ENCODE measurements around the gene SZT2. TPM values are rescaled to one million over a fixed set of nuclear protein-coding genes. Genes with fewer than 3 reads are reported as not detected.

SZT2 gene
- 26.3 TPM for polyA plus RNA-seq
- long read RNA-seq, donor 1, partial matches to known transcripts = 16 of 43 reads
- long read RNA-seq, donor 1, other reads (novel, unspliced or antisense) = 26 of 43 reads
- long read RNA-seq, donor 2, partial matches to known transcripts = 6 of 6 reads
- long read RNA-seq, donor 2, other reads (novel, unspliced or antisense) = 0 of 6 reads
- long read RNA-seq, donor 3 = 0 reads
- long read RNA-seq, donor 4 = 0 reads
- long read RNA-seq, donor 5, partial matches to known transcripts = 5 of 47 reads
- long read RNA-seq, donor 5, other reads (novel, unspliced or antisense) = 41 of 47 reads
- long read RNA-seq, donor 6 = 0 reads
- long read RNA-seq, donor 7, partial matches to known transcripts = 0 of 3 reads
- long read RNA-seq, donor 7, other reads (novel, unspliced or antisense) = 0 of 3 reads
- long read RNA-seq, donor 8, partial matches to known transcripts = 52 of 98 reads
- long read RNA-seq, donor 8, other reads (novel, unspliced or antisense) = 46 of 98 reads
- long read RNA-seq, donor 9 = 0 reads
- long read RNA-seq, donor 10, partial matches to known transcripts = 32 of 145 reads
- long read RNA-seq, donor 10, other reads (novel, unspliced or antisense) = 113 of 145 reads
- long read RNA-seq, donor 11, partial matches to known transcripts = 8 of 8 reads
- long read RNA-seq, donor 11, other reads (novel, unspliced or antisense) = 0 of 8 reads

DNA sequence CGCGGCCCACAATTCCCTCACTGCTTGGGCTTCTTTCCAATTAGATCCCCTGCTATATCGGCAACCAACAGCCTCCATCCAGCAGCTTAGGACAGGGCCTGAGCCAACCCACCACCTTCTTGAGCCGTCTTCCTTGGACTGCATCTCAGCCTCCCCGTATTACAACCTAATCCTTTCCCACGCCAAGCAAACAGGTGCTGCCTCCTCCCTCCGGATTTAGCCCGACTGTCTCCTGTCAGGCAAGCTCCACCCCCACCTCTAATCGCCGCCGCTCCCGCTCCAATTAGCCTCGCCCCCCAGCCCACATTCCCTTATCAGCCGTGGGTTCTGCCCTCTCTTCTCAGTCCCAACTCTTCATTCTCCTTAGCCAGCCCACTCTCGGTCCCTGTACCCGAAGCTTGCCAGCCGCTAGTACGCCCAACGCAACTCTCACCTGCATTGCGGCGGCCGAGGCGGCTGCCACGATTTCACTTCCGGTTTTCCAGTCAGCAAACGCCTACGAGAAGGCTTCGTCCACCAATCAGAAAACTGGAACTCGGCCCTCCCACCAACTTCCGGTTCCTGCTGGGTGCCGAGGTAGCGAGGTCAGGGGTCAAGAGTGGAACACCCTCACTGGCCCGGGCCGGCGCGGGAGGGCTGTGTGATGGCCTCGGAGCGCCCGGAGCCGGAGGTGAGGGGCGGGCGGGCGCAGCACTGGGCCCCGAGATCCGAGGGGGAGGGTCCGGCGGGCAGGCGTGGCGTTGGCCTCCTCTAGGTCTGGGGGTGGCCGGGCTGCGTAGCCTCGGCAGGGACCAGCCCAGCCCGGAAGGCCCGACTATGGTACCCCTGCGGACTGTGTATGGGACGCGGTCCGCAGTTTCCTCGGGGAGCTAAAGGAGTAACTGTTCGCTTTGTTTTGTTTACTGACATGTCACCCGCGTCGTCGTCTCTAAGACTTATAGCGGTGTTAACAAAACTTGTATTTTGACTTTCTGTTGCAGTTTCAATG, at the start of gene SZT2, which contains the start of gene MED8:
Gene SZT2 (plus strand): TSS at position 574 of the 988 bp plus-strand sequence. CDS start 70 bp downstream, at position 644.
Gene MED8 (minus strand): TSS at position 475 of the 988 bp plus-strand sequence. CDS start 36 bp downstream, at position 439.
- Histone ChIP-seq H3K36me3 (ENCODE audit: control insufficient read depth, insufficient read depth, low read length) (peaks cover 33% of the 10 kb centered on the region), H3K27me3 (ENCODE audit: control insufficient read depth, insufficient read depth, low read length) (no peaks in the 10 kb centered on the region), H3K9me3 (ENCODE audit: control insufficient read depth, low read depth, low read length) (no peaks in the 10 kb centered on the region), H3K4me3 (ENCODE audit: low read length) (peak within 1 kb of the TSS; percentile 72), H3K4me1 (ENCODE audit: control insufficient read depth, insufficient read depth, low read length) (peaks cover 3% of the 10 kb centered on the region), H3K27ac (ENCODE audit: low read length) (peak within 1 kb of the TSS; percentile 52)
- peak; percentile 92 to 95 for DNase-seq
- WGBS (ENCODE audit: insufficient coverage, low lambda C conversion rate) = 0% methylated on average over 3 of the region's 65 CpGs

DNA sequence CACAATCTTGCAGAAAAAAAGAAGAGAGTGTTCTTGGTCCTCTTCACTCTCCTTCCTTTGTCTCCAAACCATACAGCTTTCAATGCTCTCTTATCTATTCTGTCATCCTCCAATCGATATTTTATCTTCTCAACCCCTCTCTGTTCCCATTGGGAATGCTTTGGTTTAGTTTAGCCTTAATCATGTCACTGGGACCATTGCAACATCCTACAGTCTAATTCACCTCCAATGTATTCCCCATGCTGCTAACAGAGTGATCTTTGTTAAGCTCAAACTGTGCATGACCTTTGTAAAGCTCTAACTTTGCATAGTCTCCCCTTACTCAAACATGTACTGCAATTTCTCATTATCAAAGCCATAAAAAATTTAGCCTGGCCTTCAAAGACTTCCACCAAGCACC, 49.1 kb upstream of the SZT2 start:
- Histone ChIP-seq H3K27ac (ENCODE audit: low read length) (no peak overlapping the region), H3K36me3 (ENCODE audit: control insufficient read depth, insufficient read depth, low read length) (no peaks in the 10 kb centered on the region), H3K27me3 (ENCODE audit: control insufficient read depth, insufficient read depth, low read length) (no peaks in the 10 kb centered on the region), H3K4me3 (ENCODE audit: low read length) (no peak overlapping the region), H3K4me1 (ENCODE audit: control insufficient read depth, insufficient read depth, low read length) (peaks cover 23% of the 10 kb centered on the region), H3K9me3 (ENCODE audit: control insufficient read depth, low read depth, low read length) (no peaks in the 10 kb centered on the region)
- no peak for DNase-seq
- WGBS (ENCODE audit: insufficient coverage, low lambda C conversion rate) = 0% methylated on average over 1 of the region's 1 CpG

DNA sequence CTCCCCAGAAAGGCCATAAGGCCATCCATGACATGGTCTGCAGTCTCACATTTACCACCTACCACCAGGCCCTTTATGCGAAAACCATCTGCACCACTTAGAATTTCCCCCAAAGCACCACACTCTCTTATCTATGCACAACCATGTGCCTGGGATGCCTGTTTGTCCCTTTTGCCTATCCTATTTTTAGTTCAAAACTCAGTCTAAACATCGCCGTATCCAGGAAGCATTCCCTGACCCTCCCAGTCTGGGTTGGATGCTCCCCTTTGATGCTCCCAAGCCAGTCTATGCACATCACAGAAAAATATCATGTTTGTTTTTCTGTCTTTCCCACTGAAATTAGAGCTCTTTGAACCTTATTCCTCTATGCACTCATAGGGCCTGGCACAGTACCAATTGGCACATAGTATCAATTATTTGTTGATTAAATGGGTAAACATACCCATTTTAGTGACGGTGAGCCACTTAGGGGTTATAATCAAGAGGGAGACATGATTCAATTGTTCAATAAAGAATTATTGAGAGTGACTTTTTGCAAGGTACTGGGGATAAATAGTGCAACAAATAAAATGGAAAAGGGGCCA, 45.3 kb upstream of the SZT2 start:
- H3K27me3 ChIP-seq (ENCODE audit: control insufficient read depth, insufficient read depth, low read length) = peaks cover 4% of the 10 kb centered on the region
- H3K9me3 ChIP-seq (ENCODE audit: control insufficient read depth, low read depth, low read length) = no peaks in the 10 kb centered on the region
- H3K27ac ChIP-seq (ENCODE audit: low read length) = peak overlapping the region; percentile 45
- DNase-seq = no peak
- no CpG with 5 or more reads among the region's 4 CpGs for WGBS (ENCODE audit: insufficient coverage, low lambda C conversion rate)
- no peaks in the 10 kb centered on the region for H3K36me3 ChIP-seq (ENCODE audit: control insufficient read depth, insufficient read depth, low read length)
- peaks cover 36% of the 10 kb centered on the region for H3K4me1 ChIP-seq (ENCODE audit: control insufficient read depth, insufficient read depth, low read length)
- H3K4me3 ChIP-seq (ENCODE audit: low read length) = no peak overlapping the region

DNA sequence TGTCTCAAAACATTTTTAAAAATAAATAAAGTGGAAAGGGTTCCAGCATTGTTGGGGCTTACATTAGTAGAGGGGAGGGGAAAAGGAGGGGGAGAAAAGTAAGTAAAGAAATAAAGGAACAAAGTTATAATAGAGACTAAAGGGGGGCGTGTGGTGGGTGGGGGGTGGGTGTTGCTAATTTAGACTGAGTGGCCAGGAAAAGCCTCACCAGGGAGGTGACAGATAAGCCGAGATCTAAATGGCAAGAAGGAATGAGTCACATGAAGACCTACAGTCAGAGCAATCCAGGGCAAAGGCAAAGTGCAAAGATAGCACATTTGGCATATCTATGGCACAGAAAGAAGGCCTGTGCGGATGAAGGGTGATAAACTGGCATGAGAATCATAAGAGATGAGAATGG, 44.6 kb upstream of the SZT2 start:
- H3K27me3 ChIP-seq (ENCODE audit: control insufficient read depth, insufficient read depth, low read length) = peaks cover 4% of the 10 kb centered on the region
- H3K4me1 ChIP-seq (ENCODE audit: control insufficient read depth, insufficient read depth, low read length) = peaks cover 37% of the 10 kb centered on the region
- H3K36me3 ChIP-seq (ENCODE audit: control insufficient read depth, insufficient read depth, low read length) = no peaks in the 10 kb centered on the region
- peak overlapping the region; percentile 45 for H3K27ac ChIP-seq (ENCODE audit: low read length)
- no CpG with 5 or more reads among the region's 3 CpGs for WGBS (ENCODE audit: insufficient coverage, low lambda C conversion rate)
- H3K9me3 ChIP-seq (ENCODE audit: control insufficient read depth, low read depth, low read length) = no peaks in the 10 kb centered on the region
- peak; percentile 81 to 87 for DNase-seq
- H3K4me3 ChIP-seq (ENCODE audit: low read length) = no peak overlapping the region

DNA sequence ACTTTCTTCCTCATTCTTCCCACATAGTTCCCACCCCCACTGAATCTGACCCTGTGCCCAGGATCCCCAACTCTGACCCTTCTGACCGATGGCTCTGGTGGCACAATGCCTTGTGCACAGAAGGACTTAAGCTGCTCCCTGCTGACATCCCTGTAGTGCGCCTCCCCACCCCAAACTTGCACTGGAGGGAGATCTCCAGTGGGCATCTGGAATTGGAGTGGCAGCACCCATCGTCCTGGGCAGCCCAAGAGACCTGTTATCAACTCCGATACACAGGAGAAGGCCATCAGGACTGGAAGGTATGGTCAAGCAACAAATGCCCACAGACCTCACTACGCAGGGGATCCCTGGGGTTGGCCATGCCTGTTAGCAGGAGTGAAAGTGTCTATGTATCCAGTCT, 43.1 kb upstream of the SZT2 start:
- Histone ChIP-seq H3K4me1 (ENCODE audit: control insufficient read depth, insufficient read depth, low read length) (peaks cover 27% of the 10 kb centered on the region), H3K27ac (ENCODE audit: low read length) (no peak overlapping the region), H3K36me3 (ENCODE audit: control insufficient read depth, insufficient read depth, low read length) (no peaks in the 10 kb centered on the region), H3K4me3 (ENCODE audit: low read length) (no peak overlapping the region), H3K27me3 (ENCODE audit: control insufficient read depth, insufficient read depth, low read length) (peaks cover 4% of the 10 kb centered on the region), H3K9me3 (ENCODE audit: control insufficient read depth, low read depth, low read length) (no peaks in the 10 kb centered on the region)
- WGBS (ENCODE audit: insufficient coverage, low lambda C conversion rate) = no CpG with 5 or more reads among the region's 5 CpGs
- no peak for DNase-seq

DNA sequence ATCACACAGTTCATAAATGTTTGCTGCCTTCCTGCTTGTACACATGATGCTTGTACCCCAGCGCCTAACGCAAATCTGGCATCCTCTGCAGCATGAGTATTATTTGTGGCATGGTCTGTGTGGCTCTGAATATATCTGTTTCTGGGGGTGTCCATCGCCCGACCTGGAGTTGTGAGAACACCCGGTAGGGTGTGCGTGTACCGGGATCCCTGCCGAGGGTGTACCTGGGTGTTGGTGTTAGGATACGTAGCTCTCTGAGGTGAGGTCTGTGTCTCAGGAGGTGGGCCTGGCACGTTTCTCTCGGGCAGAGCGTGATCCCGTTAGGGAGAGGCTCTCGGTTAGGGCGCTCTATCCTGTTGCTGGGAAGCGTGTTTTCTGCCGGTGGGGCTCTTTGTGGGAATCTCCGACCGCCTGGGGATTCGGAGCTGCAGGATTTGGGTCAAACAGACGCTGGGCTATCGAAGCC, 41.3 kb upstream of the SZT2 start:
- Histone ChIP-seq H3K9me3 (ENCODE audit: control insufficient read depth, low read depth, low read length) (no peaks in the 10 kb centered on the region), H3K36me3 (ENCODE audit: control insufficient read depth, insufficient read depth, low read length) (no peaks in the 10 kb centered on the region), H3K27ac (ENCODE audit: low read length) (peak overlapping the region; percentile 87), H3K4me1 (ENCODE audit: control insufficient read depth, insufficient read depth, low read length) (peaks cover 27% of the 10 kb centered on the region), H3K4me3 (ENCODE audit: low read length) (peak overlapping the region; percentile 61), H3K27me3 (ENCODE audit: control insufficient read depth, insufficient read depth, low read length) (peaks cover 4% of the 10 kb centered on the region)
- WGBS (ENCODE audit: insufficient coverage, low lambda C conversion rate) = no CpG with 5 or more reads among the region's 22 CpGs
- peak in 1 of 2 donors; percentile 48 for DNase-seq

DNA sequence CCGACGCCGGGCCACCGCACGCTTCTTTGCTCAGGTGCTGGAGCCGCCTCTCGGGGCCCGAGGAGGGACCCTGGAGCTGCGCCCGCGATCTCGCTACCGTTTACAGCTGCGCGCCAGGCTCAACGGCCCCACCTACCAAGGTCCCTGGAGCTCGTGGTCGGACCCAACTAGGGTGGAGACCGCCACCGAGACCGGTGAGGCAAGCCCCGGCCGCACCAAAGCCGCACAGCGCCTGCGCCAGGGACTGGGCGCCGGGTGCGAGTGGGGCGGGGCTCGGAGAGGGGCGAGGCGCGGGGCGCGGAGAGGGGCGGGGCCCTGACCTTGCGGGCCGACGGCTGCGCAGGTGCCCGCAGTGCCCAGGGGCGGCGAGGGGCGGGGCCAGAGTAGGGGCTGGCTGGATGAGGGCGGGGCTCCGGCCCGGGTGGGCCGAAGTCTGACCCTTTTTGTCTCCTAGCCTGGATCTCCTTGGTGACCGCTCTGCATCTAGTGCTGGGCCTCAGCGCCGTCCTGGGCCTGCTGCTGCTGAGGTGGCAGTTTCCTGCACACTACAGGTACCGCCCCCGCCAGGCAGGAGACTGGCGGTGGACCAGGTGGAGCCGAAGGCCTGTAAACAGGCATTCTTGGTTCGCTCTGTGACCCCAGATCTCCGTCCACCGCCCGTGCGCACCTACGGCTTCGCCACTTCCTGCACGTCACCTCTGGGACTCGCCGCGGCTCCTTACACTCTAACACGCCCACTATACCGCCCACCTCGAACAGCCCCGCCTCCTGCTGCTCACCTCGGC, 40.7 kb upstream of the SZT2 start:
- Histone ChIP-seq H3K27ac (ENCODE audit: low read length) (peak overlapping the region; percentile 87), H3K9me3 (ENCODE audit: control insufficient read depth, low read depth, low read length) (no peaks in the 10 kb centered on the region), H3K27me3 (ENCODE audit: control insufficient read depth, insufficient read depth, low read length) (peaks cover 4% of the 10 kb centered on the region), H3K4me1 (ENCODE audit: control insufficient read depth, insufficient read depth, low read length) (peaks cover 27% of the 10 kb centered on the region), H3K4me3 (ENCODE audit: low read length) (peak overlapping the region; percentile 61), H3K36me3 (ENCODE audit: control insufficient read depth, insufficient read depth, low read length) (no peaks in the 10 kb centered on the region)
- WGBS (ENCODE audit: insufficient coverage, low lambda C conversion rate) = no CpG with 5 or more reads among the region's 72 CpGs
- peak; percentile 93 to 95 for DNase-seq

DNA sequence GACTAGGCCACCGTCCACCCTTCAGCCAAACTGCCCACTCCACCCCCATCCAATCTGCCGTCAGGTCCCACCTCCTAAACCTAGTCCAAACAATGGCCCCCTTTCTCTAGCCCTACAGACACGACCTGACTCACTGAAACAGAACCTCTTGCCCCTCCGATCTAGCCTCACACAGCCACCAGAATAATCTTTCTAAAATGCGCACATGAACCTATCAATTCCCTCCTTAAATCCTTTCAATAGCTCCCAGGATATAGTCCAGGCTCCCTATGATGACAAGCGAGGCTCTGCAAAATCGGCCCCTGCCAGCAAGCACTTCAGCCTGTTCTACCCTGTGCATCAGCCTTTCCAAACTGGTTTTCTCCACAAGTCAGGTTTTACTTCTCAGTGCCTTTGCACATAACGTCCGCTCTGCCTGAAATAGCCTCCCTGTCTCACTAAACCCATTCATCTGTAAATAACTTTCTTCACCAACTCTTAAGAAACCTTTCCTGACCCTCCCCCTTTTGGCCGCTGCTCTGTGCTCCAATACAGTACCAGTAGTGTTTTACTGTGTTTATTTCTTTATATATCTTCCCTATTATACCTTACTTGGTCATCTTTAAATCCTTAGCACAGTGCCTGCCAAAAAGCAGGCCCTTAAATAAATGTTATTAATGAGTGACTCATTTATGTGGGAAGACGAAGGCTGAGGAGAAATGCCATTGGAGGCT, 39.9 kb upstream of the SZT2 start:
- Histone ChIP-seq H3K4me1 (ENCODE audit: control insufficient read depth, insufficient read depth, low read length) (peaks cover 22% of the 10 kb centered on the region), H3K36me3 (ENCODE audit: control insufficient read depth, insufficient read depth, low read length) (no peaks in the 10 kb centered on the region), H3K9me3 (ENCODE audit: control insufficient read depth, low read depth, low read length) (no peaks in the 10 kb centered on the region), H3K27ac (ENCODE audit: low read length) (peak overlapping the region; percentile 87), H3K27me3 (ENCODE audit: control insufficient read depth, insufficient read depth, low read length) (peaks cover 4% of the 10 kb centered on the region), H3K4me3 (ENCODE audit: low read length) (peak overlapping the region; percentile 49)
- WGBS (ENCODE audit: insufficient coverage, low lambda C conversion rate) = 80% methylated on average over 3 of the region's 11 CpGs
- no peak for DNase-seq

DNA sequence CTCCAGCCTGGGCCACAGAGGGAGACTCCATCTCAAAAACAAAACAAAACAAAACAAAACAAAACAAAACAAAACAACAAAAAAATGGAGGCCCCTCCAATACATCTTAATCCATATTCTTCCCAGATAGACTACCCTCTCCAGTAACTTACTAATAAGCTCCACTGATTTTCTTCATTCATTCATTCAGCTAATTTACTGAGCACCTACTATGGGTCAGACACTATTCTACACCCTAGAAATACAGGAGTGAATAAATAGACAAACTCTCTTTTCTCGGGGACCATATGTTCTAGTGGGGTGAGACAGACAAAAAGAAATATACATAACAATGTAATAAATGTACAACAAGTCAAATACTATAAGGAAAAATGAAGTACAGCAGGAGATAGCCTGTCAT, 38.7 kb upstream of the SZT2 start:
- Histone ChIP-seq H3K4me3 (ENCODE audit: low read length) (no peak overlapping the region), H3K27ac (ENCODE audit: low read length) (no peak overlapping the region), H3K27me3 (ENCODE audit: control insufficient read depth, insufficient read depth, low read length) (peaks cover 4% of the 10 kb centered on the region), H3K9me3 (ENCODE audit: control insufficient read depth, low read depth, low read length) (no peaks in the 10 kb centered on the region), H3K4me1 (ENCODE audit: control insufficient read depth, insufficient read depth, low read length) (peaks cover 14% of the 10 kb centered on the region), H3K36me3 (ENCODE audit: control insufficient read depth, insufficient read depth, low read length) (no peaks in the 10 kb centered on the region)
- WGBS (ENCODE audit: insufficient coverage, low lambda C conversion rate) = no CpG with 5 or more reads among the region's 1 CpG
- no peak for DNase-seq
